Glutamatergic neuron (in vitro differentiated cells): Measurements from ENCODE around the gene CHDH. TPM values are rescaled to one million over a fixed set of nuclear protein-coding genes. Genes with fewer than 3 reads are reported as not detected.

ENCODE experiments used
- DNase-seq: peaks from one replicate; pipeline ENCODE4 v3.0.0; 2022
- H3K27ac Mint-ChIP-seq: one replicate; pipeline ENCODE4 v1.8.0; 2020; ENCODE audit warnings: mild to moderate bottlenecking, mixed read lengths, inconsistent platforms; ENCODE audit not compliant: unreplicated experiment
- H3K27me3 Mint-ChIP-seq: one replicate; pipeline ENCODE4 v1.8.0; 2020; ENCODE audit warnings: mild to moderate bottlenecking, moderate library complexity, mixed read lengths, inconsistent platforms; ENCODE audit not compliant: unreplicated experiment
- H3K36me3 Mint-ChIP-seq: one replicate; pipeline ENCODE4 v1.8.0; 2020; ENCODE audit warnings: mild to moderate bottlenecking, mixed read lengths, inconsistent platforms; ENCODE audit not compliant: unreplicated experiment
- H3K4me1 Mint-ChIP-seq: one replicate; pipeline ENCODE4 v1.8.0; 2020; ENCODE audit warnings: mild to moderate bottlenecking, low read depth, mixed read lengths, inconsistent platforms; ENCODE audit not compliant: unreplicated experiment
- H3K4me3 Mint-ChIP-seq: one replicate; pipeline ENCODE4 v1.8.0; 2020; ENCODE audit warnings: mild to moderate bottlenecking, mixed read lengths, inconsistent platforms; ENCODE audit not compliant: unreplicated experiment
- H3K9me3 Mint-ChIP-seq: one replicate; pipeline ENCODE4 v1.8.0; 2020; ENCODE audit warnings: mild to moderate bottlenecking, moderate library complexity, mixed read lengths, inconsistent platforms; ENCODE audit not compliant: unreplicated experiment
- CTCF ChIP-seq: fragments of 200-600 bp; sonication (generic); IDR thresholded peaks from one replicate; pipeline ENCODE4 v1.5.0; 2021; ENCODE audit not compliant: partially characterized antibody, unreplicated experiment
- total RNA-seq: library from RNA; stranded (reverse); fragmentation: NEBNext Ultra II Directional; extraction: Animal tissue kit (Norgen Biotek cat#: 25700); gene quantifications from one replicate; pipeline ENCODE4 v1.2.1, GENCODE V29; 2021; ENCODE audit not compliant: unreplicated experiment

Gene CHDH
- total RNA-seq, 1 donor from 2014 or later: 0.61 TPM

GRCh38 chr3:53800041-53800906, 45.9 kb downstream of the CHDH start:
- peaks cover 6% of the 10 kb centered on the region for H3K27me3 Mint-ChIP-seq
- H3K36me3 Mint-ChIP-seq: no peaks in the 10 kb centered on the region
- H3K4me1 Mint-ChIP-seq: peaks cover 31% of the 10 kb centered on the region
- DNase-seq: peak; percentile 4
- no peak for TF ChIP-seq CTCF
- H3K4me3 Mint-ChIP-seq: no peak overlapping the region
- H3K9me3 Mint-ChIP-seq: peaks cover 2% of the 10 kb centered on the region
- H3K27ac Mint-ChIP-seq: no peak overlapping the region

- Mint-ChIP-seq H3K4me1 (peaks cover 29% of the 10 kb centered on the region), H3K27me3 (peaks cover 6% of the 10 kb centered on the region), H3K27ac (no peak overlapping the region), H3K4me3 (no peak overlapping the region), H3K9me3 (peaks cover 2% of the 10 kb centered on the region), H3K36me3 (no peaks in the 10 kb centered on the region)
- DNase-seq: no peak
- no peak for TF ChIP-seq CTCF
Measured at GRCh38 chr3:53799338-53799865, 46.8 kb downstream of the CHDH start.

- peaks cover 3% of the 10 kb centered on the region for H3K27me3 Mint-ChIP-seq
Measured at GRCh38 chr3:53798144-53798543, 48.1 kb downstream of the CHDH start.

GRCh38 chr3:53795789-53796560, 50.2 kb downstream of the CHDH start:
- H3K4me3 Mint-ChIP-seq: peak overlapping the region; percentile 53
- no peak for TF ChIP-seq CTCF
- peak; percentile 80 for DNase-seq
- H3K9me3 Mint-ChIP-seq: peaks cover 1% of the 10 kb centered on the region
- peaks cover 3% of the 10 kb centered on the region for H3K27me3 Mint-ChIP-seq
- H3K4me1 Mint-ChIP-seq: peaks cover 27% of the 10 kb centered on the region
- no peak overlapping the region for H3K27ac Mint-ChIP-seq
- H3K36me3 Mint-ChIP-seq: no peaks in the 10 kb centered on the region

More at GRCh38 chr3:53798144-53798543, 48.1 kb downstream of the CHDH start:
- no peak for TF ChIP-seq CTCF
- Mint-ChIP-seq H3K4me1 (peaks cover 27% of the 10 kb centered on the region), H3K4me3 (no peak overlapping the region), H3K36me3 (no peaks in the 10 kb centered on the region), H3K27ac (no peak overlapping the region), H3K9me3 (peaks cover 2% of the 10 kb centered on the region)
- no peak for DNase-seq
